HepG2 (cell line): ENCODE measurements around the gene EBF4. TPM values are rescaled to one million over a fixed set of nuclear protein-coding genes. Genes with fewer than 3 reads are reported as not detected.

Experiments
- DNMT3B ChIP-seq: conservative IDR thresholded peaks from 2 replicates; pipeline ENCODE4 v1.6.1; 2016; ENCODE audit warnings: missing biosample characterization, control low read depth
- JARID2 ChIP-seq: sonication (generic); formaldehyde crosslinking; IDR thresholded peaks from 2 replicates; pipeline ENCODE4 v1.8.1; 2023; ENCODE audit warnings: missing genetic modification reagents, inconsistent platforms; ENCODE audit not compliant: insufficient replicate concordance
- KDM6A ChIP-seq: IDR thresholded peaks from 2 replicates; pipeline ENCODE4 v1.6.1; 2016; ENCODE audit warnings: low read depth
- MAFK ChIP-seq, 2 experiments: IDR thresholded peaks in 1 of 2; conservative IDR thresholded peaks in 1 of 2; 2 replicates each; pipeline ENCODE4 v1.6.1; 2011; ENCODE audit warnings: improper control_type of control experiment in 2 of 2, low read length in 2 of 2
- STAG1 ChIP-seq: sonication (generic); formaldehyde crosslinking; IDR thresholded peaks from 2 replicates; pipeline ENCODE4 v1.4.0; 2020; ENCODE audit warnings: missing genetic modification reagents
- ZFP36L1 ChIP-seq: sonication (generic); formaldehyde crosslinking; IDR thresholded peaks from 2 replicates; pipeline ENCODE4 v1.8.0; 2022; ENCODE audit warnings: mild to moderate bottlenecking, missing genetic modification reagents, moderate library complexity
- ZSCAN22 ChIP-seq: sonication (generic); formaldehyde crosslinking; IDR thresholded peaks from 2 replicates; pipeline ENCODE4 v1.4.0; 2020; ENCODE audit warnings: mild to moderate bottlenecking, missing genetic modification reagents
- polyA plus RNA-seq, 8 experiments: library from polyadenylated mRNA; depleted of rRNA in 3 of 8; stranded (reverse) in 7 of 8; unstranded in 1 of 8; fragments of >200 nt; fragmentation: Illumina TruSeq in 4 of 8; extraction: Trizol in 4 of 8; gene quantifications; 2 replicates each; pipeline versions ENCODE4 v1.2.1 to v1.2.3, GENCODE V29; 2011 to 2016; ENCODE audit warnings: low read depth in 4 of 8, missing spikeins in 1 of 8, mixed read lengths in 1 of 8; ENCODE audit not compliant: insufficient read depth in 1 of 8
- total RNA-seq, 5 experiments: library from RNA; depleted of rRNA; stranded (reverse); fragments of >200 nt; fragmentation: Illumina TruSeq; extraction: Trizol; gene quantifications; 2 replicates each; pipeline ENCODE4 v1.2.3, GENCODE V29; 2016; ENCODE audit warnings: low read depth in 1 of 5
- TF ChIP-seq, protein P1 (sequence below): sonication (generic); formaldehyde crosslinking; conservative IDR thresholded peaks from 2 replicates; pipeline ENCODE4 v1.8.0; 2022; ENCODE audit warnings: missing genetic modification reagents
- TF ChIP-seq, protein P2 (sequence below): sonication (generic); formaldehyde crosslinking; IDR thresholded peaks from 2 replicates; pipeline ENCODE4 v1.5.1; 2020; ENCODE audit warnings: missing genetic modification reagents, mild to moderate bottlenecking, borderline replicate concordance
- TF ChIP-seq, protein P3 (sequence below): sonication (generic); formaldehyde crosslinking; IDR thresholded peaks from 2 replicates; pipeline ENCODE4 v1.4.0; 2020; ENCODE audit warnings: mild to moderate bottlenecking, missing genetic modification reagents
- TF ChIP-seq, protein P4 (sequence below), 2 experiments: sonication (generic) in 1 of 2; formaldehyde crosslinking in 1 of 2; IDR thresholded peaks; 2 replicates each; pipeline versions ENCODE4 v1.4.0 to v1.6.1; 2016 to 2020; ENCODE audit warnings: borderline replicate concordance in 1 of 2, low read depth in 1 of 2, mild to moderate bottlenecking in 1 of 2, missing genetic modification reagents in 1 of 2

The EBF4 gene
- total and polyA plus RNA-seq, 2 of the 13 experiments (the other 11 are each of a cell fraction or from before 2014, with no cell fraction given) = 0.84 to 2.2 TPM

DNA sequence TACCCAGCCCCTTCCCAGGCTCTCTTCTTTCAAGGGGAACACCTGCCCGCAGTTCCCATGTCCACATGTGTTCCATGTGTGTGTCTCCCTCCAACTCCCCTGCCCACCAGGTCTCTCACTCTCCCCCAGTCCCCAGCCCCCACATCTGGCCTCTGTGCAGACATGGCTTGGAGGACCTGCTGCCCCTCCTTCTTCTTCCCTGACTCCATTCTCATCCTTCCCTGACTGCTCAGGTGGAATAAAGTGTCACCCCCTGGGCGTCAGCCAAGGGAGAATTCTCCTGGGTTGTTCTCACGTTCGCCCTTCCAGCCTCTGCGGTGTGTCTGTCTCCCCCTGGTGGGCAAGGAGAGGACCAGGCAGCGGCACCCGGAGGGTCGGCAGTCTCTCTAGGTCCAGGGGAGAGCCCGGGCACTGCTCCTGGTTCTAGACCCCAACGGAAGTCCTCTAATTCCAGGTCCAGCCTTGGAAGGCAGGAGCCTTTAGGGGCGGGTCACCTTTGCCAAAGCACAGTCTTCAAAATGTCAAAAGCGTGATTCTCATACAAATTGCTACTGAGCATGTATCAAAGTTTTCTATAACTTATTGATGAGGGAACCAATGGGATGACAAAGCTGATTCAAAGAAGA, 50.5 kb downstream of the EBF4 start (continued):
- TF ChIP-seq, protein P1, sequence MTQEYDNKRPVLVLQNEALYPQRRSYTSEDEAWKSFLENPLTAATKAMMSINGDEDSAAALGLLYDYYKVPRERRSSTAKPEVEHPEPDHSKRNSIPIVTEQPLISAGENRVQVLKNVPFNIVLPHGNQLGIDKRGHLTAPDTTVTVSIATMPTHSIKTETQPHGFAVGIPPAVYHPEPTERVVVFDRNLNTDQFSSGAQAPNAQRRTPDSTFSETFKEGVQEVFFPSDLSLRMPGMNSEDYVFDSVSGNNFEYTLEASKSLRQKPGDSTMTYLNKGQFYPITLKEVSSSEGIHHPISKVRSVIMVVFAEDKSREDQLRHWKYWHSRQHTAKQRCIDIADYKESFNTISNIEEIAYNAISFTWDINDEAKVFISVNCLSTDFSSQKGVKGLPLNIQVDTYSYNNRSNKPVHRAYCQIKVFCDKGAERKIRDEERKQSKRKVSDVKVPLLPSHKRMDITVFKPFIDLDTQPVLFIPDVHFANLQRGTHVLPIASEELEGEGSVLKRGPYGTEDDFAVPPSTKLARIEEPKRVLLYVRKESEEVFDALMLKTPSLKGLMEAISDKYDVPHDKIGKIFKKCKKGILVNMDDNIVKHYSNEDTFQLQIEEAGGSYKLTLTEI (CRISPR knock-in tag) = no peak
- TF ChIP-seq ZSCAN22 (CRISPR knock-in tag) = no peak
- TF ChIP-seq DNMT3B = no peak
- TF ChIP-seq, protein P2, sequence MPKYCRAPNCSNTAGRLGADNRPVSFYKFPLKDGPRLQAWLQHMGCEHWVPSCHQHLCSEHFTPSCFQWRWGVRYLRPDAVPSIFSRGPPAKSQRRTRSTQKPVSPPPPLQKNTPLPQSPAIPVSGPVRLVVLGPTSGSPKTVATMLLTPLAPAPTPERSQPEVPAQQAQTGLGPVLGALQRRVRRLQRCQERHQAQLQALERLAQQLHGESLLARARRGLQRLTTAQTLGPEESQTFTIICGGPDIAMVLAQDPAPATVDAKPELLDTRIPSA (CRISPR knock-in tag) = no peak
- no peak for TF ChIP-seq KDM6A (CRISPR knock-in tag)
- no peak for TF ChIP-seq ZFP36L1 (CRISPR knock-in tag)
- TF ChIP-seq STAG1 (CRISPR knock-in tag) = peak; percentile 75
- TF ChIP-seq MAFK (conservative IDR thresholded peaks at IDR 0.05 in 1 of 2, IDR thresholded peaks at IDR 0.05 in 1 of 2; ENCODE audit: low read length in 2 of 2) = no peak
- no peak for TF ChIP-seq JARID2 (CRISPR knock-in tag)
- TF ChIP-seq, protein P3, sequence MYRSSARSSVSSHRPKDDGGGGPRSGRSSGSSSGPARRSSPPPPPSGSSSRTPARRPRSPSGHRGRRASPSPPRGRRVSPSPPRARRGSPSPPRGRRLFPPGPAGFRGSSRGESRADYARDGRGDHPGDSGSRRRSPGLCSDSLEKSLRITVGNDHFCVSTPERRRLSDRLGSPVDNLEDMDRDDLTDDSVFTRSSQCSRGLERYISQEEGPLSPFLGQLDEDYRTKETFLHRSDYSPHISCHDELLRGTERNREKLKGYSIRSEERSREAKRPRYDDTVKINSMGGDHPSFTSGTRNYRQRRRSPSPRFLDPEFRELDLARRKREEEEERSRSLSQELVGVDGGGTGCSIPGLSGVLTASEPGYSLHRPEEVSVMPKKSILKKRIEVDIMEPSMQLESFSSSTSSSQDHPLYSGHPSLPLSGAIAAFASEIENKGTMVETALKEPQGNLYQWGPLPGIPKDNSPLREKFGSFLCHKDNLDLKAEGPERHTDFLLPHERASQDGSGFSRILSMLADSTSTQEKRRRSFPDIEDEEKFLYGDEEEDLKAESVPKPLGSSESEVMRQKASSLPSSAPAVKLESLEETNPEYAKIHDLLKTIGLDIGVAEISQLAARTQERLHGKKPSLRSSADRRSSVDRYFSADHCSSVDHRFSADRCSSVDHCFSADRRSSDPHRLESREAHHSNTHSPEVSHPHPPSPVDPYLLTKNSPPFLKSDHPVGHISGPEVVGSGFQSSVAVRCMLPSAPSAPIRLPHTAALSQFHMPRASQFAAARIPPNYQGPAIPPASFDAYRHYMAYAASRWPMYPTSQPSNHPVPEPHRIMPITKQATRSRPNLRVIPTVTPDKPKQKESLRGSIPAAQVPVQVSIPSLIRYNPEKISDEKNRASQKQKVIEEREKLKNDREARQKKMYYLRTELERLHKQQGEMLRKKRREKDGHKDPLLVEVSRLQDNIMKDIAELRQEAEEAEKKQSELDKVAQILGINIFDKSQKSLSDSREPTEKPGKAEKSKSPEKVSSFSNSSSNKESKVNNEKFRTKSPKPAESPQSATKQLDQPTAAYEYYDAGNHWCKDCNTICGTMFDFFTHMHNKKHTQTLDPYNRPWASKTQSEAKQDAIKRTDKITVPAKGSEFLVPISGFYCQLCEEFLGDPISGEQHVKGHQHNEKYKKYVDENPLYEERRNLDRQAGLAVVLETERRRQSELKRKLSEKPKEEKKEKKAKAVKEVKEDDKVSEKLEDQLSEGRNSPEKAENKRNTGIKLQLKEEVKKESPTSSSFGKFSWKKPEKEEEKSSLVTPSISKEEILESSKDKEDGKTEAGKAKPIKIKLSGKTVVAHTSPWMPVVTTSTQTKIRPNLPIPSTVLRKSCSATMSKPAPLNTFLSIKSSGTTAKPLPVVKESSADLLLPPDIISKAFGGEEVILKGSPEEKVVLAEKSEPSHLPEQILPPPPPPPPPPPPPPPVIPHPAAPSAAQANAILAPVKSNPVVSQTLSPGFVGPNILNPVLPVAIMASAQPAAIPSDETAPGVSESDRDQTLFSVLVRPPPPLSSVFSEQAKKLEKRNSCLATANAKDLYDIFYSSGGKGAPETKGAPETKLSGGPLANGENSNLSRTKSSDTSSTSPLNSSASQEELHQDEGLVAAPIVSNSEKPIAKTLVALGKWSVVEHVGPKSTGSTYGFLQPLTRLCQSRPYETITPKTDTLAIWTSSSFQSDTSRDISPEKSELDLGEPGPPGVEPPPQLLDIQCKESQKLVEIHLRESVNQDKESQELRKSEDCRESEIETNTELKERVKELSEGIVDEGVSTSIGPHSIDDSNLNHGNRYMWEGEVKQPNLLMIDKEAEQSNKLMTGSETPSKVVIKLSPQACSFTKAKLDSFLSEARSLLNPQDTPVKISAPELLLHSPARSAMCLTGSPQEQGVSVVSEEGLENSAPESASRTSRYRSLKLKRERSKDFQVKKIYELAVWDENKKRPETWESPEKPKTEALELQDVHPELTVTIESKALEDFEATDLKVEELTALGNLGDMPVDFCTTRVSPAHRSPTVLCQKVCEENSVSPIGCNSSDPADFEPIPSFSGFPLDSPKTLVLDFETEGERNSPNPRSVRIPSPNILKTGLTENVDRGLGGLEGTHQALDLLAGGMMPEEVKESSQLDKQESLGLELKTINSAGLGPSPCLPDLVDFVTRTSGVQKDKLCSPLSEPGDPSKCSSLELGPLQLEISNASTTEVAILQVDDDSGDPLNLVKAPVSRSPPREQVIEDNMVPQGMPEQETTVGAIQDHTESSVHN (CRISPR knock-in tag) = no peak
- TF ChIP-seq, protein P4, sequence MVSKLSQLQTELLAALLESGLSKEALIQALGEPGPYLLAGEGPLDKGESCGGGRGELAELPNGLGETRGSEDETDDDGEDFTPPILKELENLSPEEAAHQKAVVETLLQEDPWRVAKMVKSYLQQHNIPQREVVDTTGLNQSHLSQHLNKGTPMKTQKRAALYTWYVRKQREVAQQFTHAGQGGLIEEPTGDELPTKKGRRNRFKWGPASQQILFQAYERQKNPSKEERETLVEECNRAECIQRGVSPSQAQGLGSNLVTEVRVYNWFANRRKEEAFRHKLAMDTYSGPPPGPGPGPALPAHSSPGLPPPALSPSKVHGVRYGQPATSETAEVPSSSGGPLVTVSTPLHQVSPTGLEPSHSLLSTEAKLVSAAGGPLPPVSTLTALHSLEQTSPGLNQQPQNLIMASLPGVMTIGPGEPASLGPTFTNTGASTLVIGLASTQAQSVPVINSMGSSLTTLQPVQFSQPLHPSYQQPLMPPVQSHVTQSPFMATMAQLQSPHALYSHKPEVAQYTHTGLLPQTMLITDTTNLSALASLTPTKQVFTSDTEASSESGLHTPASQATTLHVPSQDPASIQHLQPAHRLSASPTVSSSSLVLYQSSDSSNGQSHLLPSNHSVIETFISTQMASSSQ (IDR thresholded peaks at IDR 0.05; ENCODE audit: low read depth) = no peak
- TF ChIP-seq, protein P4 (CRISPR knock-in tag; IDR thresholded peaks at IDR 0.05; ENCODE audit: borderline replicate concordance) = no peak
